Endothelial cell of umbilical vein (primary cell): ENCODE results near the gene SCIN.

ENCODE experiments used
- CTCF ChIP-seq, 2 donors: IDR thresholded peaks; 1 replicate in 1 of 2; 2 replicates in 1 of 2; pipeline ENCODE4 v1.5.1; 2011; ENCODE audit warnings: low read length in 2 of 2, mild to moderate bottlenecking in 2 of 2, moderate library complexity in 2 of 2, control low read depth in 1 of 2, inconsistent platforms in 1 of 2, low read depth in 1 of 2; ENCODE audit not compliant: insufficient read depth in 1 of 2; ENCODE audit errors: extremely low read depth in 1 of 2
- EZH2 ChIP-seq: IDR thresholded peaks from 2 replicates; pipeline ENCODE4 v1.6.1; 2012; ENCODE audit warnings: borderline replicate concordance, low read depth, mild to moderate bottlenecking, moderate library complexity, low read length, inconsistent platforms; ENCODE audit not compliant: severe bottlenecking
- FOS ChIP-seq: IDR thresholded peaks from 2 replicates; pipeline ENCODE4 v1.6.1; 2011; ENCODE audit warnings: mild to moderate bottlenecking, low read length, moderate library complexity, borderline replicate concordance; ENCODE audit not compliant: insufficient read depth
- GATA2 ChIP-seq: IDR thresholded peaks from 2 replicates; pipeline ENCODE4 v1.7.0; 2011; ENCODE audit warnings: low read depth, mild to moderate bottlenecking, moderate library complexity, mixed read lengths, low read length; ENCODE audit not compliant: insufficient read length, insufficient read depth
- JUN ChIP-seq: IDR thresholded peaks from 2 replicates; pipeline ENCODE4 v1.6.1; 2011; ENCODE audit warnings: borderline replicate concordance, low read depth; ENCODE audit not compliant: insufficient read length, insufficient read depth
- MAX ChIP-seq: IDR thresholded peaks from 2 replicates; pipeline ENCODE4 v1.6.1; 2011; ENCODE audit not compliant: insufficient read depth, insufficient read length
- MYC ChIP-seq: IDR thresholded peaks from one replicate; pipeline ENCODE4 v1.6.1; 2011; ENCODE audit warnings: mild to moderate bottlenecking, low read depth, low read length
- POLR2A ChIP-seq: IDR thresholded peaks from 2 replicates; pipeline ENCODE4 v1.6.1; 2012; ENCODE audit warnings: low read depth, mild to moderate bottlenecking, control low read depth, low read length
- POLR2AphosphoS5 ChIP-seq: IDR thresholded peaks from 2 replicates; pipeline ENCODE4 v1.6.1; 2012; ENCODE audit warnings: low read depth, mild to moderate bottlenecking, control low read depth, low read length, moderate library complexity; ENCODE audit not compliant: insufficient read depth

- TF ChIP-seq CTCF (IDR thresholded peaks at IDR 0.05; ENCODE audit: extremely low read depth in 1 of 2, insufficient read depth in 1 of 2, low read depth in 1 of 2, low read length in 2 of 2) (no peak), EZH2 (no peak), POLR2A (no peak), POLR2AphosphoS5 (no peak), GATA2 (no peak), MAX (no peak), FOS (no peak), MYC (no peak), JUN (no peak)
Measured at GRCh38 chr7:12529971-12530710, 40.4 kb upstream of the SCIN start.
